Transverse colon (tissue), 4 donors: Measurements from ENCODE around the gene PUM1.

Source experiments
- EP300 ChIP-seq: sonication (generic); formaldehyde crosslinking; IDR thresholded peaks from one replicate; pipeline ENCODE4 v1.6.1; 2017; ENCODE audit warnings: antibody characterized with exemption, low read depth
- POLR2A ChIP-seq: fragments of 450-650 bp; IDR thresholded peaks from one replicate; pipeline ENCODE4 v1.6.1; 2016; ENCODE audit warnings: antibody characterized with exemption, mild to moderate bottlenecking, moderate library complexity
- POLR2AphosphoS5 ChIP-seq, 3 donors: sonication (generic); formaldehyde crosslinking; IDR thresholded peaks; one replicate each; pipeline ENCODE4 v1.6.1; 2016; ENCODE audit warnings: antibody characterized with exemption in 3 of 3
- TF ChIP-seq, protein P1 (sequence below), 5 experiments: fragments of 200-600 bp in 3 of 5; fragments of 450-650 bp in 2 of 5; sonication (generic) in 3 of 5; IDR thresholded peaks; 1 replicate in 2 of 5; 2 replicates in 3 of 5; pipeline ENCODE4 v1.5.1; 2016 to 2017; ENCODE audit warnings: antibody characterized with exemption in 5 of 5, inconsistent platforms in 3 of 5, mild to moderate bottlenecking in 2 of 5, moderate library complexity in 1 of 5

DNA sequence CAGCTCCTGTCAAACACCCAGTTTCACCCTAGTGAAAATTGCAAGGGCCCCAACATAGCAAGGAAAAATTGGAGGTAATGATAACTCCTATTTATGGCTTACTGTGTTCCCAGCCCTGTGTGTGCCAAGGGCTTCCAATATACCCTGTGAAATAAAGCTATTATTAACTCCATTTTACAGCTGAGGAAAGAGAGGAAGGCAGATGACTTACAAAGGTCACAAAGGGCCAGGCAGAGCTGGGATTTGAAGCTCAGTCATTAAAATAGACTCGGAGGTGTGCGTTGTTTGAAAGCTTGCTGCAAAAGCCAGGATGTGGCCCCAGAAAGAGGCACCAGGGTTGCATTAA is 136.8 kb downstream of the PUM1 start:
- TF ChIP-seq, protein P1, sequence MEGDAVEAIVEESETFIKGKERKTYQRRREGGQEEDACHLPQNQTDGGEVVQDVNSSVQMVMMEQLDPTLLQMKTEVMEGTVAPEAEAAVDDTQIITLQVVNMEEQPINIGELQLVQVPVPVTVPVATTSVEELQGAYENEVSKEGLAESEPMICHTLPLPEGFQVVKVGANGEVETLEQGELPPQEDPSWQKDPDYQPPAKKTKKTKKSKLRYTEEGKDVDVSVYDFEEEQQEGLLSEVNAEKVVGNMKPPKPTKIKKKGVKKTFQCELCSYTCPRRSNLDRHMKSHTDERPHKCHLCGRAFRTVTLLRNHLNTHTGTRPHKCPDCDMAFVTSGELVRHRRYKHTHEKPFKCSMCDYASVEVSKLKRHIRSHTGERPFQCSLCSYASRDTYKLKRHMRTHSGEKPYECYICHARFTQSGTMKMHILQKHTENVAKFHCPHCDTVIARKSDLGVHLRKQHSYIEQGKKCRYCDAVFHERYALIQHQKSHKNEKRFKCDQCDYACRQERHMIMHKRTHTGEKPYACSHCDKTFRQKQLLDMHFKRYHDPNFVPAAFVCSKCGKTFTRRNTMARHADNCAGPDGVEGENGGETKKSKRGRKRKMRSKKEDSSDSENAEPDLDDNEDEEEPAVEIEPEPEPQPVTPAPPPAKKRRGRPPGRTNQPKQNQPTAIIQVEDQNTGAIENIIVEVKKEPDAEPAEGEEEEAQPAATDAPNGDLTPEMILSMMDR (IDR thresholded peaks at IDR 0.05): no peak
- no peak for TF ChIP-seq POLR2A
- TF ChIP-seq EP300: no peak
- no peak for TF ChIP-seq POLR2AphosphoS5 (IDR thresholded peaks at IDR 0.05)
